Stimulated activated CD8-positive, alpha-beta memory T cell treated with anti-CD3 and anti-CD28 coated beads, Interleukin-12 subunit alpha, Interleukin-12 subunit beta, amount 100 ng/mL, for 24 hours (primary cell): ENCODE data around the gene SLC14A1.

ENCODE experiments used
- DNase-seq: peaks from one replicate; pipeline ENCODE4 v3.0.0-alpha.2; 2020; ENCODE audit errors: extremely low read depth

The SLC14A1 gene

GRCh38 chr18:45723567-45724355, at the start of gene SLC14A1:
Gene SLC14A1 (plus strand): TSS chr18:45724181. CDS start chr18:45730321, 6,140 bp downstream.
- no peak for DNase-seq

GRCh38 chr18:45677276-45677807, 46.6 kb upstream of the SLC14A1 start:
- no peak for DNase-seq

DNA sequence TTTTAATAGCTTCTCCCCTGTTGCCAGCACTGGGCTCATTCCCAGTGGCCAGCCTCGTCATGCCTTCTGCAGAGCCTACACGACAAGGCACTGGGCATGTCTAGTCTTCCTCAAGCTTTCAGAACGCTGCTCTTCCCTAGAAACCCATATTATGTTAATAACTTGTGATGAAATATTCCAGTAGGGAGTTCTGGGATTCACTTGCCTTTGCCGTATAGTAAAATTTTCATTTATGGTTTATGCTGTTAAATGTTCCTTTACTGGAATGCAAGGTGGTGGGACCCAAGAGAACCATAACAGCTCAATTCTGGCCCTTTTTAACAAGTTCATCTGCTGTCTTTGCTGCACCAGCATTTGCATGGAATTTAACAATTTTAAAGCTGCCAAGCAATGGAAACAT, 45.5 kb upstream of the SLC14A1 start:
- no peak for DNase-seq

DNA sequence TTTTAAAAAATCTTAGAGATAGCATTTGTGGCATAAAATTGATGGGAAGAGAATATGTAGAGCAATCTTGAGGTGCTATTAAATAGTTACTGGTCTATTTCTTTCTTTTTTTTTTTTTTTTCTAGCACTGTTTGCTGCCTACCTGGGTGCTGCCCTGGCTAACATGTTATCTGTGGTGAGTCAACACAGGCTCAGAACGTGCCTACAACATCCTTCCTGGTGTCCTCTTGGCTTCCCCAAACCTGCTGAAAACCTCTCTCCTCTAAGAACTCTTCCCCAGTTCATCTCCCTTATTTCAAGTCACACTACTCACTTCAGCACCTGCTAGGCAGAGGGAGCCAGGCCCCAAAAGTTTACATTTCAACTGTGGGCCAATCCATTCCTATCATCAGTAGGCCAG, 45.1 kb upstream of the SLC14A1 start:
- DNase-seq = no peak

DNA sequence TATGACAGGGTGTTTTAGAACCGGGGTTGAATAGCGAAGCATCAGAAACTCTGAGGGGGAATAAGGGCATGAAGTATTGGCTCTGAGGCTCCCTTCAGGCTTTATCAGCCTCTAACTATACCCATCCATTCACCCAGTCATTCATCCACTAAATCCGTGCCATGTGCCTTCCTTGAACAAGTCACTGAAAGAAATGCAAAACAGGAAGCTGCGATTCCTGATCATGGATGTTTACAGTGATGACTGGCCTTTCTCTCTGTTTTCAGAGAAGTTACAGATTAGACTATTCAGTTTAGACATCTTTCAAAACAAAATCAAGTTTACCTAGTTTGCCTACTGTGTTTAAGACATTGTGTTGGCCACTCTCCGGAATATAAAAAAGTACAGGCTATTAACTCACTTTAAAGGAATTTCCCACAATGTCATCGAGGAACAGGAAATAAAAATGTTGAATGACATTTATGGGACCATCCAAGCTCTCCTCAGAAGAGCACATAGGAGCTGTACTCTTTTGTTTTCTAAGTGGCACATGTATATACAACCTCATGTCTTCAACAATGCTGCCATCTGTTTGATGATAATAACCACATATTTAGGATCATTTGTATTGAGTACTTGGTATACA, 43.8 kb upstream of the SLC14A1 start:
- no peak for DNase-seq

GRCh38 chr18:45682181-45682580, 41.8 kb upstream of the SLC14A1 start:
- DNase-seq = no peak

GRCh38 chr18:45684341-45685115, 39.5 kb upstream of the SLC14A1 start:
- DNase-seq = no peak

GRCh38 chr18:45686891-45687611, 36.9 kb upstream of the SLC14A1 start:
- no peak for DNase-seq

- DNase-seq = no peak
These were observed 36.4 kb upstream of the SLC14A1 start for GRCh38 chr18:45687621-45688020.

- no peak for DNase-seq
These were observed 35.9 kb upstream of the SLC14A1 start for GRCh38 chr18:45688113-45688512.

GRCh38 chr18:45688833-45689232, 35.1 kb upstream of the SLC14A1 start:
- no peak for DNase-seq

GRCh38 chr18:45689396-45689795, 34.6 kb upstream of the SLC14A1 start:
- no peak for DNase-seq

DNA sequence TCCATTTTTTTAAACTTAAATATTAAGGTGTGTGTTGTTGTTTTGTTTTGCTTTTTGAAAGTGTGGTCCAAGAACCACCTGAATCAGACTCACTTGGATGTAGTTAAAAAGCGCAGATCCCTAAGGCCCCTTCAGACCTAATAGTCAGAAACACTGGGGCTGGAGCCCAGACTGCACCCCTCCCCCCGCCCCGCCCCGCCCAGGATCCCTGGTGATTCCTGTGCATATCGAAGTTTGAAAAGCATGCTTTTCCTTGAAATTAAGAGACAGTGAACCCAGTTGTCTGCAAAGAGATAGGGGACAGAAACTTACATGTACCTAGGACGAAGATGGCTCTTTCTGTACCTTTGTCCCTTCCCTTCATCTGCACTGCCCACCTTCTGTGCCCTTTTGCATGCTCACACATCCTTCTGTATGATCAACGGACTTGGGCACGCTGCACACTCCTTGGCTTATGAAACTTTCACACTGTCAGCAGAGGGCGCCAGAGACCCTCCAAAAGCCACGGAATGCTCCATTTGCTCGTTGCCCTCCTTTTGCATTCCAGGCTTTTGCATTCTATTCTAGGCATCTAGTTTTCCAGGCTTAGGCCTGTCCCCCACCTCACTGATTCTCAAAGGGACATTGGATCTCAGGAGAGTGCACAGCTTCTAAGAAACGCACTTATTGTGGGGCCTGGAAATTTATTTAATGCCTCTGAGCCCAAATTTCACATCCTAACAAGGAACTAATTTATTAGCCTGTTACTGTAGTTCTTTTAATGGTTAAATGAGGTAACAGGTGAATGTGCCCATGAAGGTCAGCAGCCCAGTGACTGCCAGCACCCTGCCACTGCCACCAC, 32.8 kb upstream of the SLC14A1 start:
- no peak for DNase-seq

DNA sequence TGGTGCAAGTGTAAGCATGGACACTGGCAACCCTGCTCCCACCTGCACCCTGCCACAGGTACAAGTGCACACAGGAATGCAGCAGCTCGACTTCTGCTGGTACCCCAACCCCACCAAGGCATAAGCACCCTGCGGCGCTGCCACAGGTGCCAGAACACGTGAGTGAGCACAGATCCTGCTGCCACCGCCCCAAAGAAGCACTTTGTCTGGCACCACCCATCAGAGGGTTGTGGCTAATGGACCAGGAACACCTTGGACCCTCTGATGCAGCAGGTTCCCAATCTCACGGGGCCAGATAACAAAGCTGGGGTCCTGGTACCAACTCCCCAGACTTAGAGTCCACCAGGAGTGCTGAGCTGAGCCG, 32.2 kb upstream of the SLC14A1 start:
- DNase-seq = no peak

- no peak for DNase-seq
These were observed 21.2 kb upstream of the SLC14A1 start for GRCh38 chr18:45702708-45703265.

GRCh38 chr18:45708831-45709230, 15.2 kb upstream of the SLC14A1 start:
- DNase-seq = no peak

- no peak for DNase-seq
These were observed 11.9 kb upstream of the SLC14A1 start for GRCh38 chr18:45712061-45712460.

GRCh38 chr18:45713239-45713638, 10.7 kb upstream of the SLC14A1 start:
- DNase-seq = no peak

DNA sequence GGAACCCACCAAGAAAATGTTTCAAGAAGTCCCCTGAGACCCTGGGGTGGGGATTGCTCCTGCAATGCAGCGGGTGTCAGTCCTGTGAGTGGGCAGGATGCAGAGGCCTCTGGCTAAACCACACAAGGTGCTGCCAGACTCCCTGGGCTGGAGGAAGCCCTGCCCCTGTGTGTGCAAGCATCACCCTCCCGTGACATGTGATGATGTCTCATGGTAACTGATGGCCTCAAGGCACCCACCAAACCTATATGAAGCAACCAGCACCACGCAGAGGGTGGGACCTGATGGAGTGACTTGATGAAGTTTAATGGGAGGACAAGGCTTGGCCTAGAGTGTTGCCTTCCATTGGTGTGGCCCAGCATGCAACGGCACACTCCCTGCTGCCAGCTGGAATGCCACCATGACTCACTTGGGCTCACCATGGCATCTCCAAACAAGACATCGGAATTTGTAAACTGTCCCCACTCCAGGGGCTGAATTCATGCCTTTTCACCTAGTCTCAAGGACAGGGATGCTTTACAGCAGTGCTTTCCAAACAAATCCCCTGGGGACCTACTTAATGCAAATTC, 8.7 kb upstream of the SLC14A1 start:
- no peak for DNase-seq

GRCh38 chr18:45719106-45719505, 4.9 kb upstream of the SLC14A1 start:
- DNase-seq = no peak
